GM10266 (cell line): Measurements from ENCODE around the gene RALGPS2.

Source experiments
- DNase-seq: peaks from one replicate; pipeline ENCODE4 v3.0.0; 2012; ENCODE audit errors: extremely low spot score
- CTCF ChIP-seq: IDR thresholded peaks from 2 replicates; pipeline ENCODE4 v1.5.1; 2012; ENCODE audit warnings: mild to moderate bottlenecking, low read depth; ENCODE audit not compliant: control insufficient read depth, insufficient read depth; ENCODE audit errors: missing control alignments

The RALGPS2 gene

GRCh38 chr1:178684542-178685000 is 40.5 kb upstream of the RALGPS2 start:
- no peak for DNase-seq
- TF ChIP-seq CTCF: no peak

DNA sequence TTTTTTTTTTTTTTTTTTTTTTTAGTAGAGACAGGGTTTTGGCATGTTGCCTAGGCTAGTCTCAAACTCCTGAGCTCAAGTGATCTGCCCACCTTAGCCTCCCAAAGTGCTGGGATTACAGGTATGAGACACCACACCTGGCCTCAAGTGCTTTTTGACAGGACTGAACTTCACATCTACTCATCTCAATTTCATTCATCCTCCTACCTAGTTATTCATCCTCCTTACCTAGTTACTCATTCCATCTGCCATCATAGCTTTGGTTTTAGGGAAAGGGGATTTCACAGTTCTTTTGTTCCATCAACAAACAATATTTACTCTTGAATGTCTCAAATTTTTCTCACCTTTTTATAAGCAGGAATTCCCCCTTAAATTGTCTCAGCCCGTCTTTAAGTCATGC is 38.6 kb upstream of the RALGPS2 start:
- DNase-seq: no peak
- TF ChIP-seq CTCF: no peak

DNA sequence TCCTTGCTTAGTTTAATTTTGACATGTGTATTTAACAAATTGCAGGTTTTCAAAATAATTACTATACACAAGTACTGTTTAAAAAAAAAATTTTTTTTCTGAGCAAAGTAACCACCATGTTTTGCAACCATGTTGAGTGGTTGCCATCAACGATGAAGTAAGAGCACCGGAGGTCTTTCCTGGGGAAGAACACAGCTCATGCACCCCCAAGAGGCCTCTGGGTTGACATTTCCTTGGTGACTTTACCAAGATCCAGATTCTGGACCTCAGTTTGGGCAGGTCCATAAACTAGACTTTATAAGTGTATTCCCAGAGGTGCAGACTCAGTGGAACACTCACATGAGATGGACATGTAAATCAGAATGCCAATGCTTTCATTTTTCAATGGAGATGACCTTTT is 36.8 kb upstream of the RALGPS2 start:
- DNase-seq: no peak
- TF ChIP-seq CTCF: no peak

DNA sequence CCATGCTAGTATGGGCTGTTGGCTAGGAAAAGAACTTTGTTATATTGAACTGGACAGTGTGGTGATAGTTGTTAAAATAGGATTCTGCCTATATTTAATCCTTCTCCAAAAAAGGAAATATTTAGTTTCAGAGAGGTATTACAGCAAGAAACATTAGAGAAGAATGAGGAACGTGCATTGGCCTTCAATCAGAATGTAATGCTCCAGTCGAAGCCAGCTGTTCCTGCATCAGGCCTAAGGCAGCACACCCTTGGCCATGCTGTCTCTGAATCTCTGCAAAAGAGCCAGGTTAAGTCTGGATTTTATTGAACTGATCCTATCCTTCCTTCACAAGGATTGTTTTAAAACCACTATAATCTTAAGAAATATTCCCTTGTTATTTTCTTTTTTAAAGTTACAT is 35.3 kb upstream of the RALGPS2 start:
- TF ChIP-seq CTCF: no peak
- DNase-seq: no peak

DNA sequence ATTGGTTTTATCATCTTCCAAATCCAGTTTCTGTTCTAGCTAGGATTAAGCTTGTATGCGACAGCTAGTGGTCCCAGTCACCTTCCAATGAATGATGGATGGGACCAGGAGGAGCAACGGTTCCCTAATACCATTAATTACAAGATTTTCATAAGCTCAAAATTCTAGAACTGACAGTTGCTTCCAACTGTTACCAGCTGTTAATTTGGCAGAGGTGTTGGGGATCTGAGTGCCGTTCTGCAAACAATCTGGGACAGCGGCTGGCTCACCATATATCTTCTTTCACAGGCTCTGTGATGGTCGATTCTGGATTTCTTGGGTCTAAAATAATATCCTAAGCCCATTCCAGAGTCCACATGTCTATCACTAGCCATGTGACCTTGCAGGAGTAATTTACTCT is 34.5 kb upstream of the RALGPS2 start:
- no peak for DNase-seq
- TF ChIP-seq CTCF: no peak

DNA sequence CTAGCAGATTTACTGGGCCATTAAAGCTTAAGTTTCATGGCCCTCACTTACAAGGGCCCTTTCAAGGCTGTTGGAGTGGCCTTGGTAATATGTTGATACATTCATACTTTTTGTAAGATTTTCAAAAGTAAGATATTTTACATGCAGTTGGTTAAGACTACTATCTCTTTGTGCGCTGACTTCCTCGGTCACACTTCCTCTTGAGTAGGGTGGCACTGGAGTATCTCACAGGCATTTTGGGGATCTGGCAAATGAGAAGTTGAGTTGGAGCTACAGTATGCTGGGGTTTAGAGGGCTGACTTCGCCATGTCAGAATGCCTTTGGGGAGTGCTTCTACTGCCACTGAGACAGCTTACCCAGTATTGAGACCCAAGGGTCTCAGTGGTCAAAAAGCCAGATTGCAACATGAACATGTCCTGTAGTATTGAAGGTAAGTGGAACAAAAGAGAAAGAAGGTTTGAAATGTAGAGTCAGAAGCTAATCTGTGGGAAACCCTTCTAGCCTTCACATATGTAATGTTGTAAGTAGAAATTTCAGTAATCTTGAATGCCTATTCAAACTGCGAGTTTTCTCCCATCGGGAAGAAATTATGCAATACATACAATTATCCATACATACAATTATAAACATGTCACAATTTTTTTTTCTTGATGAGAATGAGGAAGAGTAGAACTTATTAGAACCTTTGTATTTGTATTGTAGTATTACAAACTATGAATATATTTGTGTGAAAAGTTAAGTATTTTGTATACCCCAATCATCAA is 32.3 kb upstream of the RALGPS2 start:
- TF ChIP-seq CTCF: no peak

DNA sequence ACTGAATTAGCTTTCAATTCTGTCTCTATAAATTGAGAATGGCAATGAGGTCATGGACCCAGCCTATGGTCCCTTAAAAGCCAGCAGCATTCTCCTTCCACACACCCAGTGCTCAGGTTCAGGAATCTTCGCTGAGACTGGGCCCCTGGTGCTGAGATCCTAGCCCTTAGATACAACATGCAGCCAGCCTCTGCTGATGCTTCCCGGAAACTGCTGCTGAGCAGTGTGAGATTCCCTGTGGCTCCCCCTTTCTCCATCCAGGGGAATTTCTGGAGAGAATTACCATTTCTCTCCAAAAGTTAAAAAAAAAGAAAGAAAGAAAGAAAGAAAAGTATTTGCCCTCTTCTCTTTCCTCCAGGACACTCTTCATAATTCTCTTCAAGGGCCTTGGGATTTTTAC is 31.7 kb upstream of the RALGPS2 start:
- no peak for DNase-seq

More for the DNA sequence above, 32.3 kb upstream of the RALGPS2 start:
- DNase-seq: no peak

More for the DNA sequence above, 31.7 kb upstream of the RALGPS2 start:
- TF ChIP-seq CTCF: no peak
